Endodermal cell (in vitro differentiated cells): ENCODE measurements around the gene TNS3. TPM values are rescaled to one million over a fixed set of nuclear protein-coding genes. Genes with fewer than 3 reads are reported as not detected.

Experiments used
- DNase-seq: peaks from one replicate; pipeline ENCODE4 v3.0.0-alpha.2; 2017
- H3K27ac ChIP-seq: 2 replicates; pipeline ENCODE4 v1.5.1; 2013; ENCODE audit warnings: mild to moderate bottlenecking, low read depth, low read length, moderate library complexity
- H3K27me3 ChIP-seq: 2 replicates; pipeline ENCODE4 v1.6.1; 2013; ENCODE audit warnings: mild to moderate bottlenecking, low read length, moderate library complexity; ENCODE audit not compliant: insufficient read depth, control insufficient read depth, poor library complexity, severe bottlenecking
- H3K36me3 ChIP-seq: 2 replicates; pipeline ENCODE4 v1.7.0; 2013; ENCODE audit warnings: mild to moderate bottlenecking, low read length, moderate library complexity; ENCODE audit not compliant: control insufficient read depth, insufficient read depth
- H3K4me1 ChIP-seq: one replicate; pipeline ENCODE4 v1.7.0; 2013; ENCODE audit warnings: low read length; ENCODE audit not compliant: control insufficient read depth, insufficient read depth
- H3K4me3 ChIP-seq: 2 replicates; pipeline ENCODE4 v1.5.1; 2013; ENCODE audit warnings: mild to moderate bottlenecking, low read length, moderate library complexity
- H3K9ac ChIP-seq: 2 replicates; pipeline ENCODE4 v1.6.1; 2013; ENCODE audit warnings: mild to moderate bottlenecking, low read length, moderate library complexity; ENCODE audit not compliant: poor library complexity, severe bottlenecking; ENCODE audit errors: extremely low read depth
- H3K9me3 ChIP-seq: 2 replicates; pipeline ENCODE4 v1.6.1; 2013; ENCODE audit warnings: mild to moderate bottlenecking, low read length, moderate library complexity; ENCODE audit not compliant: control insufficient read depth
- H3K27ac Mint-ChIP-seq: 2 replicates; pipeline ENCODE4 v1.8.0; 2020; ENCODE audit warnings: mixed read lengths
- H3K27me3 Mint-ChIP-seq: 2 replicates; pipeline ENCODE4 v1.8.0; 2021; ENCODE audit warnings: mild to moderate bottlenecking, mixed read lengths; ENCODE audit not compliant: insufficient read depth
- H3K36me3 Mint-ChIP-seq: 2 replicates; pipeline ENCODE4 v1.8.0; 2020; ENCODE audit warnings: low read depth, mixed read lengths
- H3K4me1 Mint-ChIP-seq: 2 replicates; pipeline ENCODE4 v1.8.0; 2020; ENCODE audit warnings: mixed read lengths
- H3K4me3 Mint-ChIP-seq: 2 replicates; pipeline ENCODE4 v1.8.0; 2020; ENCODE audit warnings: mild to moderate bottlenecking, moderate library complexity, mixed read lengths
- H3K9me3 Mint-ChIP-seq: 2 replicates; pipeline ENCODE4 v1.8.0; 2020; ENCODE audit warnings: mild to moderate bottlenecking, mixed read lengths
- CTCF ChIP-seq: fragments of 200-600 bp; sonication (generic); conservative IDR thresholded peaks from 2 replicates; pipeline ENCODE4 v1.5.0; 2021; ENCODE audit warnings: antibody characterized with exemption, mild to moderate bottlenecking
- WGBS, 2 experiments: methylation state at CpG; one replicate each; pipeline versions ENCODE4 v1.1.5 to v1.1.7; 2013; ENCODE audit warnings: missing lambda C conversion rate in 2 of 2, mixed read lengths in 1 of 2; ENCODE audit not compliant: insufficient coverage in 1 of 2, insufficient read length in 1 of 2; 5-methylcytosine and 5-hydroxymethylcytosine counted together
- total RNA-seq, 2 donors: library from RNA; stranded (reverse); fragmentation: NEBNext Ultra II Directional in 1 of 2; extraction: Animal tissue kit (Norgen Biotek cat#: 25700) in 1 of 2; gene quantifications; 2 replicates in 1 of 2; 3 replicates in 1 of 2; pipeline ENCODE4 v1.2.1, GENCODE V29; 2021

Gene TNS3
- total RNA-seq, 2 donors from 2014 or later = 33.8 to 38.5 TPM

- no peak overlapping the region for H3K4me3 ChIP-seq
- no peaks in the 10 kb centered on the region for H3K9me3 Mint-ChIP-seq
- H3K27ac ChIP-seq = peak overlapping the region; percentile 7
- no peaks in the 10 kb centered on the region for H3K27me3 ChIP-seq
- no peaks in the 10 kb centered on the region for H3K4me1 ChIP-seq
- H3K27ac Mint-ChIP-seq = no peak overlapping the region
- no peaks in the 10 kb centered on the region for H3K36me3 ChIP-seq
- no peak for TF ChIP-seq CTCF
- DNase-seq = no peak
- no peaks in the 10 kb centered on the region for H3K9me3 ChIP-seq
- peaks cover 26% of the 10 kb centered on the region for H3K4me1 Mint-ChIP-seq
- H3K9ac ChIP-seq = no peak overlapping the region
- no peaks in the 10 kb centered on the region for H3K36me3 Mint-ChIP-seq
- H3K4me3 Mint-ChIP-seq = no peak overlapping the region
- H3K27me3 Mint-ChIP-seq = no peaks in the 10 kb centered on the region
Observed at GRCh38 chr7:47622586-47622945, 40.7 kb upstream of the TNS3 start.

- Mint-ChIP-seq H3K27me3 (no peaks in the 10 kb centered on the region), H3K36me3 (no peaks in the 10 kb centered on the region), H3K27ac (no peak overlapping the region), H3K4me1 (peaks cover 26% of the 10 kb centered on the region), H3K4me3 (no peak overlapping the region), H3K9me3 (no peaks in the 10 kb centered on the region)
- Histone ChIP-seq H3K9ac (no peak overlapping the region), H3K27me3 (no peaks in the 10 kb centered on the region), H3K9me3 (no peaks in the 10 kb centered on the region), H3K4me1 (no peaks in the 10 kb centered on the region), H3K27ac (no peak overlapping the region), H3K4me3 (no peak overlapping the region), H3K36me3 (no peaks in the 10 kb centered on the region)
- WGBS, 2 experiments = 76 to 91% methylated on average over 10 to 14 of the region's 14 CpGs
- no peak for TF ChIP-seq CTCF
- DNase-seq = no peak
Observed at GRCh38 chr7:47621979-47622561, 40.2 kb upstream of the TNS3 start.

- no peak for DNase-seq
- Histone ChIP-seq H3K9ac (no peak overlapping the region), H3K27me3 (no peaks in the 10 kb centered on the region), H3K27ac (no peak overlapping the region), H3K9me3 (no peaks in the 10 kb centered on the region), H3K4me1 (no peaks in the 10 kb centered on the region), H3K36me3 (no peaks in the 10 kb centered on the region), H3K4me3 (no peak overlapping the region)
- no peaks in the 10 kb centered on the region for H3K27me3 Mint-ChIP-seq
- WGBS, 2 experiments = 90 to 94% methylated on average over 10 to 12 of the region's 12 CpGs
- H3K36me3 Mint-ChIP-seq = no peaks in the 10 kb centered on the region
- H3K9me3 Mint-ChIP-seq = no peaks in the 10 kb centered on the region
- peaks cover 26% of the 10 kb centered on the region for H3K4me1 Mint-ChIP-seq
- no peak for TF ChIP-seq CTCF
- no peak overlapping the region for H3K4me3 Mint-ChIP-seq
- no peak overlapping the region for H3K27ac Mint-ChIP-seq
Observed at GRCh38 chr7:47621347-47621746, 39.4 kb upstream of the TNS3 start.
